B cell (primary cell): ENCODE data around the gene PIWIL1.

Source experiments
- CTCF ChIP-seq: fragments of 200-600 bp; IDR thresholded peaks from one replicate; pipeline ENCODE4 v1.8.0; 2022; ENCODE audit warnings: antibody characterized with exemption, mild to moderate bottlenecking
- EZH2 ChIP-seq: IDR thresholded peaks from 2 replicates; pipeline ENCODE4 v1.6.1; 2012; ENCODE audit warnings: borderline replicate concordance, low read depth, mild to moderate bottlenecking, moderate library complexity, low read length; ENCODE audit not compliant: insufficient read depth, poor library complexity, severe bottlenecking

- TF ChIP-seq CTCF, result no peak
- no peak for TF ChIP-seq EZH2
Measured at GRCh38 chr12:130396667-130397066, 59.0 kb downstream of the PIWIL1 start.
